Neural progenitor cell (in vitro differentiated cells): Measurements from ENCODE around the gene SCN8A.

ENCODE experiments used
- EZH2 ChIP-seq: fragments of 200-600 bp; sonication (generic); IDR thresholded peaks from 2 replicates; pipeline ENCODE4 v1.6.1; 2017; ENCODE audit warnings: antibody characterized with exemption, mild to moderate bottlenecking, moderate library complexity
- TF ChIP-seq, protein P1 (sequence below): fragments of 200-600 bp; sonication (generic); IDR thresholded peaks from 2 replicates; pipeline ENCODE4 v1.5.1; 2017; ENCODE audit warnings: antibody characterized with exemption, mild to moderate bottlenecking

DNA sequence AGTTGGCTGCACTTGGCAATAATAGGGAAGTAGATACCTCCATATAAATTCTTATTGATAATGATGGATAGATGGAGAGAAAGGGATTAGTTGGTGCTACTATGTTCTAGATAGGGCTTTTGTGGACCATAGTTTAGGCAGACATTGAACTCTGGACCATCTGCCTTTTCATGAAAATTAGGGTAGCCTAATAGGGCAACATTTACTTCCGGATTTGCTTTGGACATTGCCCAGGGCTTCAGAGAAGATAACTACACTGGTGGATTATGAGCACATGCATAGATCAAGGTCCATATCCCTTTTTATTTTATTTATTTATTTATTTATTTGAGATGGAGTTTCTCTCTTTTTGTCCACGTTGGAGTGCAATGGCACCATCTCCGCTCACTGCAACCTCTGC is 186.9 kb downstream of the SCN8A start:
- TF ChIP-seq, protein P1, sequence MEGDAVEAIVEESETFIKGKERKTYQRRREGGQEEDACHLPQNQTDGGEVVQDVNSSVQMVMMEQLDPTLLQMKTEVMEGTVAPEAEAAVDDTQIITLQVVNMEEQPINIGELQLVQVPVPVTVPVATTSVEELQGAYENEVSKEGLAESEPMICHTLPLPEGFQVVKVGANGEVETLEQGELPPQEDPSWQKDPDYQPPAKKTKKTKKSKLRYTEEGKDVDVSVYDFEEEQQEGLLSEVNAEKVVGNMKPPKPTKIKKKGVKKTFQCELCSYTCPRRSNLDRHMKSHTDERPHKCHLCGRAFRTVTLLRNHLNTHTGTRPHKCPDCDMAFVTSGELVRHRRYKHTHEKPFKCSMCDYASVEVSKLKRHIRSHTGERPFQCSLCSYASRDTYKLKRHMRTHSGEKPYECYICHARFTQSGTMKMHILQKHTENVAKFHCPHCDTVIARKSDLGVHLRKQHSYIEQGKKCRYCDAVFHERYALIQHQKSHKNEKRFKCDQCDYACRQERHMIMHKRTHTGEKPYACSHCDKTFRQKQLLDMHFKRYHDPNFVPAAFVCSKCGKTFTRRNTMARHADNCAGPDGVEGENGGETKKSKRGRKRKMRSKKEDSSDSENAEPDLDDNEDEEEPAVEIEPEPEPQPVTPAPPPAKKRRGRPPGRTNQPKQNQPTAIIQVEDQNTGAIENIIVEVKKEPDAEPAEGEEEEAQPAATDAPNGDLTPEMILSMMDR = no peak
- TF ChIP-seq EZH2 = no peak
